ENCODE measurements around the gene USP10. TPM values are rescaled to one million over a fixed set of nuclear protein-coding genes. Genes with fewer than 3 reads are reported as not detected.
A peak's percentile ranks its signal among the peaks of the same experiment; 100 is the strongest.

The USP10 gene
- total and polyA plus RNA-seq, 3 donors from 2014 or later = 53.6 to 108 (median 101) TPM

DNA sequence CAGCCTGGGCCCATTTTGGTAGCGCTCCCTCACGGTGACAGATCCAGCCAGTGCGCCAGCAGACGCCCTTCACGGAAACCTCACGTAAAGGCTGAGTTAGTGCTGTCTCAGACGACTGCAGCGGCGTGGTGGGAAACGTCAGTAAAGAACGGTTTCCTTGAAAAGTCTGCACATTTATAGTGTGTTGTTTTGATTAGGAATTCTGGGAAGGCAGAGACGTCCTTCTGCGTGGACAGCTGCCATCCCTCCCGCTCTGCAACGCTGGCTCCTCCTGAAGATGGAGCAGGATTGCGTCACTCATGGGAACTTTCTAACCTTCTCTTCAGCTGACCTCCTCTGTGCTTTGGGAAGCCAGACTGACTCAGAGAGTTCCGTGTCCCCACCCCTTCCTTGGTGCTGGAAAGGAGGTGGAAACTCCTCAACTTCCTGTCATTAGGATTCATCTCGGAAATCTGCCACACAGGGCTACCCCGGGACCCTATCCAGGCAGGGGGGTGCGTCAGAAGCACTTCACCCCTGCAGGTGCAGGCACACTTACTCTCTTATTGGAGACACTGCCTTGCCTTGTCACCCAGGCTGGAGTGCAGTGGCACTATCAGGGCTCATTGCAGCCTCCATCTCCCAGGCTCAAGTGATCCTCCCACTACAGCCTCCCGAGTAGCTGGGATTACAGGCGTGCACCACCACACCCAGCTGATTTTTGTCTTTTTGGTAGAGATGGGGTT lies 95.7 kb downstream of the USP10 start:
- DNase-seq = peak; percentile 79
- no peaks in the 10 kb centered on the region for H3K27me3 ChIP-seq
- no peak overlapping the region for H3K4me3 ChIP-seq
- H3K36me3 ChIP-seq (ENCODE audit: low read depth, missing control alignments) = no peaks in the 10 kb centered on the region
- H3K9me3 ChIP-seq = no peaks in the 10 kb centered on the region
- peaks cover 12% of the 10 kb centered on the region for H3K4me1 ChIP-seq
- intact Hi-C loops (cut with DNase I; ENCODE audit: low total_unique reads) = no loop called here
- TF ChIP-seq, protein P1, sequence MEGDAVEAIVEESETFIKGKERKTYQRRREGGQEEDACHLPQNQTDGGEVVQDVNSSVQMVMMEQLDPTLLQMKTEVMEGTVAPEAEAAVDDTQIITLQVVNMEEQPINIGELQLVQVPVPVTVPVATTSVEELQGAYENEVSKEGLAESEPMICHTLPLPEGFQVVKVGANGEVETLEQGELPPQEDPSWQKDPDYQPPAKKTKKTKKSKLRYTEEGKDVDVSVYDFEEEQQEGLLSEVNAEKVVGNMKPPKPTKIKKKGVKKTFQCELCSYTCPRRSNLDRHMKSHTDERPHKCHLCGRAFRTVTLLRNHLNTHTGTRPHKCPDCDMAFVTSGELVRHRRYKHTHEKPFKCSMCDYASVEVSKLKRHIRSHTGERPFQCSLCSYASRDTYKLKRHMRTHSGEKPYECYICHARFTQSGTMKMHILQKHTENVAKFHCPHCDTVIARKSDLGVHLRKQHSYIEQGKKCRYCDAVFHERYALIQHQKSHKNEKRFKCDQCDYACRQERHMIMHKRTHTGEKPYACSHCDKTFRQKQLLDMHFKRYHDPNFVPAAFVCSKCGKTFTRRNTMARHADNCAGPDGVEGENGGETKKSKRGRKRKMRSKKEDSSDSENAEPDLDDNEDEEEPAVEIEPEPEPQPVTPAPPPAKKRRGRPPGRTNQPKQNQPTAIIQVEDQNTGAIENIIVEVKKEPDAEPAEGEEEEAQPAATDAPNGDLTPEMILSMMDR (IDR thresholded peaks at IDR 0.05) = no peak
- TF ChIP-seq POLR2A (IDR thresholded peaks at IDR 0.05) = no peak
- WGBS, 2 donors = 23 to 53% methylated on average over 21 to 22 of the region's 22 CpGs
- H3K27ac ChIP-seq = peak overlapping the region; percentile 52 to 71

DNA sequence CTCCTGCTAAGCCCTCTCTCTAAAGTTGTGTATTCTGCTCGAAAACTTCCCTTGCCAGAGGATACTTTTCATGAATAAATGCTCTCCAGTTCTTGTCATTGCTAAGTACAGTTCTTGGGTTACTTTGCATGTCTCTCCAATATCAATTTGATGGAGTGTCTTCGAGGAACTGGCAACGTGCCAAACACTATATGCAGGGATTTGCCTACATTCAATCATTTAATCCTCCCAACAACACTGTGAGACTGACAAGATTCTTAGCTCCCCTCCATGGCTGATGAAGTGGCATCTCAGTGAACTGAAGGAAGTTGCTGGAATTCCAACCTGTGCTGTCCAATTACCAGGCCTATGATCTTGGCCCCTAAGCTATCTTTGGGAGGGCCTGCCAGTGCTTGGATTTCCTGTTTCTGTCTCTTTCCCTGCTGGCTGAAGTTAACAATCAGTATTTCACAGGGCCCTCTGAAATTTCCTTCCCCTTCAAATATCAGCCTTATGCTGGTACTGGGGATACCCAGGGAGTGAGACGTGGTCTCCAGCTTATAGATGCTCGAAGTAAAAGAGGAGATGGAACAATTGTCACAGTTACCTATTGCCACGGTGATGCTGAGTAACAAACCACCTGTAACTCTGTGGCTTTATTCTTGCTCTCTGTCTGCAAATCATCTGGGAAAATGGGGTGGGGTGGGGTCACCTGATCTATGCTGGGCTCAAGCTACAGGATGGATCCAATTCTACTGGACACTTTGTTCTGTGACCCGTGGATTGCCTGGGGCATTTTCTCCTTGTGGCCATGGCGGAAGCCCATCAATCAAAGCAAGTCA lies 100.6 kb downstream of the USP10 start:
- Histone ChIP-seq H3K36me3 (ENCODE audit: low read depth, missing control alignments) (no peaks in the 10 kb centered on the region), H3K4me1 (peaks cover 3% of the 10 kb centered on the region), H3K27me3 (no peaks in the 10 kb centered on the region), H3K9me3 (no peaks in the 10 kb centered on the region), H3K27ac (no peak overlapping the region), H3K4me3 (no peak overlapping the region)
- 73 to 84% methylated on average over 8 of the region's 8 CpGs for WGBS, 2 donors
- intact Hi-C loops (cut with DNase I; ENCODE audit: low total_unique reads) = no loop called here
- DNase-seq = no peak
- TF ChIP-seq, protein P1 (IDR thresholded peaks at IDR 0.05) = no peak

DNA sequence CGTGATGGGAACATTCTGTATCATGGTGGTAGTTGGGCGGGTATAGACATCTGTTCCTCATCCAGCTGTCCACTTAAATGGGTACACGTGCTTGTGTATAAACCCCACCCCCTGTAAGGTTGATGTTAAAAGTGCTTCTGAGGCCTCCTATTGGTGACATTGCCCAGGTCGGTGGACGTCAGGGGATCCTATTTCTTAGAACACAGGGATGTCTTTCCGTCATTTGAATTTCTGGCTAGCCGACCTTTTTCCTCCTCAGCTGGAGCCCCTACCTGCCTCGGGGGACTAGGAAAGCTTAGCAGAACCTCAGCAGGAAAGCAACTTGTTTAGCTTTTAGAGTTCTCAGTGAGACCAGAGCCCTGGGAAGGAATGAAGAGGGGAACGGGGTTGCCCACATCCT lies 103.3 kb downstream of the USP10 start:
- Histone ChIP-seq H3K4me3 (no peak overlapping the region), H3K27ac (no peak overlapping the region), H3K4me1 (no peaks in the 10 kb centered on the region), H3K27me3 (no peaks in the 10 kb centered on the region), H3K36me3 (ENCODE audit: low read depth, missing control alignments) (no peaks in the 10 kb centered on the region), H3K9me3 (no peaks in the 10 kb centered on the region)
- WGBS, 2 donors = 80 to 86% methylated on average over 9 of the region's 9 CpGs
- TF ChIP-seq, protein P1 (IDR thresholded peaks at IDR 0.05) = no peak
- TF ChIP-seq POLR2A (IDR thresholded peaks at IDR 0.05) = no peak
- no peak for DNase-seq
- intact Hi-C loops (cut with DNase I; ENCODE audit: low total_unique reads) = no loop called here

DNA sequence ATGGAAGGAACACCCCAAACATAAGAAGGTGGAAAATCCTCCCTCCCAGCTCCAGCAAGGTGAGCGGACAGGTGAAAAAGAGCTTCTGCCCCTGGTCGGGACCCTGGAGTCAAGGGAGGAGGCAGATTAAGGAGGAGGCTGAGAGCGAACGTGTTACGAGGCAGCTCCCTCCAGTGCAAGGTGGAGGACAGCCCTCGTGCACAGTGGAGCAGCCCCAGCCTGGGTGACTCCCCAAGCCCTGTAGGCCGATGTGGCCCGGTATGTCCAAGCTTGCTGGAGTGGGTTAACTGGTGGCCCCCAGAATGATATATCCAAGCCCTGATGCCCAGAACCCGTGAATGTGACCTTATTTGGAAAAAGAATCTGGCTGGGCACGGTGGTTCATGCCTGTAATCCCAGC lies 104.5 kb downstream of the USP10 start:
- Histone ChIP-seq H3K27me3 (no peaks in the 10 kb centered on the region), H3K9me3 (no peaks in the 10 kb centered on the region), H3K4me3 (no peak overlapping the region), H3K4me1 (no peaks in the 10 kb centered on the region), H3K27ac (no peak overlapping the region), H3K36me3 (ENCODE audit: low read depth, missing control alignments) (no peaks in the 10 kb centered on the region)
- TF ChIP-seq, protein P1 (IDR thresholded peaks at IDR 0.05) = no peak
- TF ChIP-seq POLR2A (IDR thresholded peaks at IDR 0.05) = no peak
- intact Hi-C loops (cut with DNase I; ENCODE audit: low total_unique reads) = no loop called here
- no peak for DNase-seq
- WGBS, 2 donors = 85 to 93% methylated on average over 8 to 10 of the region's 10 CpGs
